GM12878 (cell line): ENCODE data around the gene SLC25A45. TPM values are rescaled to one million over a fixed set of nuclear protein-coding genes. Genes with fewer than 3 reads are reported as not detected.

Source experiments
- ATAC-seq: fragments of 200-7000 bp; cut with Tn5 transposase; 3 replicates; pipeline ENCODE4 v1.9.1; 2020; ENCODE audit warnings: mild to moderate bottlenecking, moderate library complexity
- BruUV-seq: library from RNA; stranded (reverse); fragments of 400-500 nt; replicated peaks from 2 replicates; lab custom pipeline; 2021; lab: Mats Ljungman, UMichigan
- CTCF ChIA-PET: fragments of 300-600 bp; sonication (Branson Sonifier 250); formaldehyde crosslinking; extraction: SDS; loops from one replicate; lab custom pipeline; 2021; ENCODE audit warnings: inconsistent platforms; lab: Yijun Ruan, JAX
- POLR2A ChIA-PET: fragments of 350-600 bp; formaldehyde crosslinking; extraction: SDS; loops from one replicate; lab custom pipeline; 2021; ENCODE audit warnings: inconsistent platforms; lab: Charles Lee
- RAD21 ChIA-PET: fragments of 300-600 bp; sonication (Branson Sonifier 250); formaldehyde crosslinking; loops from one replicate; lab custom pipeline; 2023; ENCODE audit warnings: antibody characterized with exemption; ENCODE audit not compliant: unreplicated experiment; lab: Charles Lee
- SMC1A ChIA-PET: fragments of 300-600 bp; sonication (Branson Sonifier 250); formaldehyde crosslinking; loops from one replicate; lab custom pipeline; 2023; ENCODE audit not compliant: unreplicated experiment, uncharacterized antibody; lab: Charles Lee
- DNase-seq: peaks from one replicate; pipeline ENCODE4 v3.0.0-alpha.2; 2011; ENCODE audit warnings: low read depth, low spot score
- FAIRE-seq: peaks from 3 replicates; lab custom pipeline; 2011; peaks lifted over from hg19 to GRCh38; lab: Jason Lieb, UNC
- H2AFZ ChIP-seq: 2 replicates; pipeline ENCODE4 v1.6.0; 2011; ENCODE audit warnings: low read depth, low read length, control low read depth; ENCODE audit not compliant: control insufficient read depth
- H3K27ac ChIP-seq: 2 replicates; pipeline ENCODE4 v1.5.1; 2011; ENCODE audit warnings: control low read depth; ENCODE audit not compliant: control insufficient read depth, insufficient read depth
- H3K27me3 ChIP-seq, 2 experiments: replicated peaks in 1 of 2; 2 replicates each; pipeline versions ENCODE4 v1.6.0 to v1.6.1; 2011; ENCODE audit warnings: low read length in 1 of 2; ENCODE audit not compliant: control insufficient read depth in 2 of 2, insufficient read depth in 2 of 2
- H3K36me3 ChIP-seq, 2 experiments: 2 replicates each; pipeline ENCODE4 v1.5.1; 2011; ENCODE audit warnings: low read length in 1 of 2; ENCODE audit not compliant: control insufficient read depth in 2 of 2, insufficient read depth in 2 of 2
- H3K4me1 ChIP-seq: 2 replicates; pipeline ENCODE4 v1.6.1; 2011; ENCODE audit warnings: mild to moderate bottlenecking, low read length, moderate library complexity, mixed read lengths; ENCODE audit not compliant: control insufficient read depth, insufficient read depth
- H3K4me2 ChIP-seq: 2 replicates; pipeline ENCODE4 v1.6.0; 2011; ENCODE audit warnings: control low read depth; ENCODE audit not compliant: control insufficient read depth, insufficient read depth
- H3K4me3 ChIP-seq: fragments of 200-600 bp; sonication (generic); 2 replicates; pipeline ENCODE4 v1.5.1; 2016
- H3K79me2 ChIP-seq: 2 replicates; pipeline ENCODE4 v1.6.0; 2011; ENCODE audit warnings: low read length; ENCODE audit not compliant: control insufficient read depth, insufficient read depth
- H3K9ac ChIP-seq: 2 replicates; pipeline ENCODE4 v1.8.0; 2011; ENCODE audit warnings: low read length, control low read depth, mixed read lengths; ENCODE audit not compliant: control insufficient read depth, insufficient read depth
- H3K9me3 ChIP-seq: replicated peaks from 3 replicates; pipeline ENCODE4 v1.5.1; 2011; ENCODE audit warnings: mild to moderate bottlenecking, low read length; ENCODE audit not compliant: control insufficient read depth, insufficient read depth
- H4K20me1 ChIP-seq: 2 replicates; pipeline ENCODE4 v1.6.0; 2011; ENCODE audit not compliant: control insufficient read depth, insufficient read depth
- ATF3 ChIP-seq: IDR thresholded peaks from 2 replicates; pipeline ENCODE4 v1.6.1; 2011; ENCODE audit warnings: low read depth, mild to moderate bottlenecking, low read length, moderate library complexity, borderline replicate concordance; ENCODE audit errors: extremely low read depth
- CBX5 ChIP-seq: sonication (generic); IDR thresholded peaks from 2 replicates; pipeline ENCODE4 v1.6.1; 2016; ENCODE audit warnings: low read depth, moderate library complexity, mild to moderate bottlenecking, inconsistent platforms
- CHD4 ChIP-seq: fragments of 200-600 bp; sonication (generic); IDR thresholded peaks from 2 replicates; pipeline ENCODE4 v1.6.1; 2016; ENCODE audit warnings: mild to moderate bottlenecking
- CUX1 ChIP-seq: IDR thresholded peaks from 2 replicates; pipeline ENCODE4 v1.6.1; 2012; ENCODE audit warnings: improper control_type of control experiment, low read depth, low read length; ENCODE audit not compliant: insufficient replicate concordance
- EP300 ChIP-seq, 2 experiments: fragments of 150-350 bp in 1 of 2; IDR thresholded peaks; 2 replicates each; pipeline ENCODE4 v1.6.1; 2011 to 2012; ENCODE audit warnings: low read depth in 2 of 2, low read length in 2 of 2, borderline replicate concordance in 1 of 2, improper control_type of control experiment in 1 of 2, inconsistent platforms in 1 of 2; ENCODE audit not compliant: control insufficient read depth in 1 of 2
- HDGF ChIP-seq: fragments of 450-650 bp; IDR thresholded peaks from 2 replicates; pipeline ENCODE4 v1.6.1; 2016; ENCODE audit warnings: antibody characterized with exemption
- KLF5 ChIP-seq: fragments of 450-650 bp; IDR thresholded peaks from 2 replicates; pipeline ENCODE4 v1.6.1; 2014; ENCODE audit warnings: mild to moderate bottlenecking; ENCODE audit not compliant: partially characterized antibody
- NFIC ChIP-seq: IDR thresholded peaks from 2 replicates; pipeline ENCODE4 v1.6.1; 2012; ENCODE audit warnings: low read depth, mild to moderate bottlenecking, inconsistent platforms, low read length, moderate library complexity
- NFYA ChIP-seq: IDR thresholded peaks from 2 replicates; pipeline ENCODE4 v1.6.1; 2011; ENCODE audit warnings: low read depth, mild to moderate bottlenecking, low read length, improper control_type of control experiment, borderline replicate concordance
- PKNOX1 ChIP-seq: fragments of 450-650 bp; IDR thresholded peaks from 2 replicates; pipeline ENCODE4 v1.6.1; 2016; ENCODE audit warnings: mild to moderate bottlenecking
- RFX5 ChIP-seq: IDR thresholded peaks from 2 replicates; pipeline ENCODE4 v1.6.1; 2011; ENCODE audit warnings: low read depth, low read length, improper control_type of control experiment
- SIN3A ChIP-seq: IDR thresholded peaks from 2 replicates; pipeline ENCODE4 v1.6.1; 2012; ENCODE audit warnings: low read depth, low read length, improper control_type of control experiment
- SMAD5 ChIP-seq: IDR thresholded peaks from 2 replicates; pipeline ENCODE4 v1.6.1; 2016; ENCODE audit warnings: antibody characterized with exemption, low read depth
- USF1 ChIP-seq: IDR thresholded peaks from 2 replicates; pipeline ENCODE4 v1.6.1; 2011; ENCODE audit warnings: borderline replicate concordance, low read depth, mild to moderate bottlenecking, moderate library complexity, mixed read lengths, low read length; ENCODE audit not compliant: insufficient read depth; ENCODE audit errors: extremely low read length
- ZBTB33 ChIP-seq: fragments of 450-650 bp; IDR thresholded peaks from 2 replicates; pipeline ENCODE4 v1.6.1; 2017; ENCODE audit warnings: mild to moderate bottlenecking
- ZNF217 ChIP-seq: fragments of 450-650 bp; IDR thresholded peaks from 2 replicates; pipeline ENCODE4 v1.6.1; 2017; ENCODE audit warnings: antibody characterized with exemption, mild to moderate bottlenecking
- WGBS: methylation state at CpG from one replicate; pipeline ENCODE4 v1.1.6; 2016; ENCODE audit warnings: low lambda C conversion rate; ENCODE audit not compliant: insufficient replicate concordance, insufficient coverage; ENCODE audit errors: missing lambda C conversion rate; 5-methylcytosine and 5-hydroxymethylcytosine counted together
- in situ Hi-C: fragments of 300-500 bp; cut with MboI; formaldehyde crosslinking; loops from 9 replicates; pipeline ENCODE4 v1.14.3; 2018; ENCODE audit warnings: mixed read lengths
- intact Hi-C: fragments of 100-400 bp; cut with micrococcal nuclease; formaldehyde crosslinking; loops from one replicate; pipeline ENCODE4 v1.14.2; 2022; ENCODE audit not compliant: unreplicated experiment
- polyA plus RNA-seq, 11 experiments: library from polyadenylated mRNA; depleted of rRNA in 4 of 11; unstranded in 6 of 11; stranded (reverse) in 5 of 11; fragments of >200 nt; fragmentation: Nextera tagmentation in 4 of 11; fragmentation: Illumina TruSeq in 1 of 11; extraction: Ambion mirVana in 4 of 11; extraction: Trizol in 1 of 11; gene quantifications; 1 replicate in 1 of 11; 2 replicates in 10 of 11; pipeline versions ENCODE4 v1.2.1 to v1.2.3, GENCODE V29; 2011 to 2016; ENCODE audit warnings: inconsistent platforms in 2 of 11, missing spikeins in 2 of 11, low read depth in 1 of 11
- total RNA-seq, 4 experiments: library from RNA; depleted of rRNA in 3 of 4; stranded (reverse); fragments of >200 nt in 3 of 4; fragmentation: Illumina TruSeq in 1 of 4; extraction: Trizol in 1 of 4; gene quantifications; 2 replicates each; pipeline versions ENCODE4 v1.2.1 to v1.2.3, GENCODE V29; 2013 to 2021

Gene SLC25A45
- total and polyA plus RNA-seq, 10 of the 15 experiments (the other 5 are each of a cell fraction or from before 2014, with no cell fraction given) = 4.1 to 35.2 (median 20.3) TPM

GRCh38 chr11:65399249-65399648 lies 16.8 kb upstream of the SLC25A45 start:
- no TSS peak for BruUV-seq
- DNase-seq (no peak), FAIRE-seq (no peak), ATAC-seq (no peak)
- SMC1A ChIA-PET = no interaction called here
- Histone ChIP-seq H3K36me3 (peaks cover 7 to 32% of the 10 kb centered on the region in 2 experiments; a peak in 3 of 4 replicates), H2AFZ (no peak overlapping the region), H3K79me2 (no peaks in the 10 kb centered on the region), H3K9me3 (no peaks in the 10 kb centered on the region), H3K4me1 (peaks cover 11% of the 10 kb centered on the region), H3K4me3 (no peak overlapping the region), H3K9ac (no peak overlapping the region), H3K27ac (no peak overlapping the region), H3K4me2 (no peak overlapping the region), H4K20me1 (no peaks in the 10 kb centered on the region), H3K27me3 (no peaks in the 10 kb centered on the region)
- RAD21 ChIA-PET = no interaction called here
- WGBS = 97% methylated on average over 13 of the region's 13 CpGs
- CTCF ChIA-PET = no interaction called here
- intact Hi-C loops (no loop called here), in situ Hi-C loops (no loop called here)
- POLR2A ChIA-PET = no interaction called here
- no peak for TF ChIP-seq CHD4
- TF ChIP-seq ZBTB33 = no peak
- TF ChIP-seq NFIC = no peak
- TF ChIP-seq SMAD5 = no peak
- TF ChIP-seq PKNOX1 = no peak
- TF ChIP-seq CUX1 = no peak
- no peak for TF ChIP-seq EP300 (IDR thresholded peaks at IDR 0.05; ENCODE audit: borderline replicate concordance in 1 of 2, control insufficient read depth in 1 of 2, low read depth in 2 of 2, low read length in 2 of 2)
- TF ChIP-seq SIN3A = no peak
- no peak for TF ChIP-seq ATF3
- TF ChIP-seq RFX5 = no peak
- TF ChIP-seq USF1 = no peak
- no peak for TF ChIP-seq ZNF217
- TF ChIP-seq KLF5 = no peak
- no peak for TF ChIP-seq NFYA
- TF ChIP-seq HDGF = no peak
- TF ChIP-seq CBX5 = no peak
